Measurements from ENCODE around the gene RIPK4.

RIPK4 gene

GRCh38 chr21:41739011-41739410 lies 27.8 kb downstream of the RIPK4 start:
- H3K4me3 ChIP-seq (ENCODE audit: low read depth, low read length): no peak overlapping the region
- no peak for TF ChIP-seq CTCF (IDR thresholded peaks at IDR 0.05; ENCODE audit: control insufficient read depth, extremely low read depth, insufficient read depth)
- DNase-seq (ENCODE audit: low read depth): no peak

- DNase-seq (ENCODE audit: low read depth): no peak
- H3K4me3 ChIP-seq (ENCODE audit: low read depth, low read length): no peak overlapping the region
- no peak for TF ChIP-seq CTCF (IDR thresholded peaks at IDR 0.05; ENCODE audit: control insufficient read depth, extremely low read depth, insufficient read depth)
Measured at GRCh38 chr21:41737651-41738324, 29.1 kb downstream of the RIPK4 start.

GRCh38 chr21:41736423-41736822 lies 30.4 kb downstream of the RIPK4 start:
- no peak overlapping the region for H3K4me3 ChIP-seq (ENCODE audit: low read depth, low read length)
- no peak for DNase-seq (ENCODE audit: low read depth)
- no peak for TF ChIP-seq CTCF (IDR thresholded peaks at IDR 0.05; ENCODE audit: control insufficient read depth, extremely low read depth, insufficient read depth)

- no peak for DNase-seq (ENCODE audit: low read depth)
- H3K4me3 ChIP-seq (ENCODE audit: low read depth, low read length): no peak overlapping the region
- no peak for TF ChIP-seq CTCF (IDR thresholded peaks at IDR 0.05; ENCODE audit: control insufficient read depth, extremely low read depth, insufficient read depth)
Measured at GRCh38 chr21:41733951-41734689, 32.7 kb downstream of the RIPK4 start.

GRCh38 chr21:41731081-41731480 lies 35.8 kb downstream of the RIPK4 start:
- no peak for DNase-seq (ENCODE audit: low read depth)
- TF ChIP-seq CTCF (IDR thresholded peaks at IDR 0.05; ENCODE audit: control insufficient read depth, extremely low read depth, insufficient read depth): no peak
- no peak overlapping the region for H3K4me3 ChIP-seq (ENCODE audit: low read depth, low read length)

- no peak for TF ChIP-seq CTCF (IDR thresholded peaks at IDR 0.05; ENCODE audit: control insufficient read depth, extremely low read depth, insufficient read depth)
- DNase-seq (ENCODE audit: low read depth): no peak
- H3K4me3 ChIP-seq (ENCODE audit: low read depth, low read length): no peak overlapping the region
Measured at GRCh38 chr21:41730367-41730765, 36.5 kb downstream of the RIPK4 start.
